HepG2 (cell line): Measurements from ENCODE around the gene ERC1. TPM values are rescaled to one million over a fixed set of nuclear protein-coding genes. Genes with fewer than 3 reads are reported as not detected.

Experiments used
- ATAC-seq: fragments of 200-7000 bp; cut with Tn5 transposase; 3 replicates; pipeline ENCODE4 v1.9.1; 2020; ENCODE audit warnings: mild to moderate bottlenecking, moderate library complexity
- BruUV-seq: library from RNA; stranded (reverse); fragments of 400-500 nt; replicated peaks from 2 replicates; lab custom pipeline; 2021; lab: Mats Ljungman, UMichigan
- CTCF ChIA-PET: fragments of 300-600 bp; formaldehyde crosslinking; extraction: SDS; loops from one replicate; lab custom pipeline; 2021; ENCODE audit warnings: low total read pairs, inconsistent platforms, low intra/inter-chr PET ratio; lab: Yijun Ruan, JAX
- POLR2A ChIA-PET: fragments of 350-600 bp; sonication (Branson Sonifier 250); formaldehyde crosslinking; loops from one replicate; lab custom pipeline; 2020; ENCODE audit warnings: antibody characterized with exemption, inconsistent platforms; lab: Yijun Ruan, JAX
- DNase-seq: peaks from one replicate; pipeline ENCODE4 v3.0.0-alpha.2; 2015; ENCODE audit warnings: low spot score
- FAIRE-seq: peaks from 3 replicates; lab custom pipeline; 2011; peaks lifted over from hg19 to GRCh38; lab: Jason Lieb, UNC
- H2AFZ ChIP-seq: one replicate; pipeline ENCODE4 v1.6.1; 2011; ENCODE audit warnings: low read length, inconsistent platforms
- H3K27ac ChIP-seq: fragments of 300-600 bp; 3 replicates; pipeline ENCODE4 v1.8.0; 2011; ENCODE audit warnings: mixed run types, mild to moderate bottlenecking, mixed read lengths, low read length, inconsistent platforms; ENCODE audit not compliant: insufficient read depth; ENCODE audit errors: extremely low read length
- H3K27me3 ChIP-seq, 2 experiments: fragments of 200-600 bp in 1 of 2; 2 replicates in 1 of 2; 3 replicates in 1 of 2; pipeline versions ENCODE4 v1.6.0 to v1.8.0; 2011; ENCODE audit warnings: low read length in 2 of 2, mild to moderate bottlenecking in 2 of 2, moderate library complexity in 2 of 2, inconsistent platforms in 1 of 2; ENCODE audit not compliant: insufficient read depth in 2 of 2, control insufficient read depth in 1 of 2
- H3K36me3 ChIP-seq, 2 experiments: fragments of 200-600 bp in 1 of 2; replicated peaks in 1 of 2; 2 replicates in 1 of 2; 3 replicates in 1 of 2; pipeline versions ENCODE4 v1.5.1 to v1.8.0; 2011; ENCODE audit warnings: low read length in 2 of 2, inconsistent platforms in 1 of 2; ENCODE audit not compliant: insufficient read depth in 2 of 2, control insufficient read depth in 1 of 2
- H3K4me1 ChIP-seq: 2 replicates; pipeline ENCODE4 v1.5.1; 2012; ENCODE audit warnings: low read length, inconsistent platforms; ENCODE audit not compliant: insufficient read depth
- H3K4me2 ChIP-seq: 2 replicates; pipeline ENCODE4 v1.6.0; 2011; ENCODE audit warnings: low read depth, low read length, inconsistent platforms
- H3K4me3 ChIP-seq, 3 experiments: fragments of 200-600 bp in 1 of 3; sonication (generic), shearing (Covaris generic) in 1 of 3; replicated peaks in 1 of 3; 2 replicates each; pipeline ENCODE4 v1.5.1; 2011 to 2016; ENCODE audit warnings: low read length in 3 of 3, inconsistent platforms in 2 of 3, low read depth in 2 of 3, mild to moderate bottlenecking in 2 of 3, control low read depth in 1 of 3, mixed read lengths in 1 of 3; ENCODE audit not compliant: insufficient read depth in 1 of 3
- H3K79me2 ChIP-seq: one replicate; pipeline ENCODE4 v1.6.1; 2011; ENCODE audit warnings: low read length, inconsistent platforms; ENCODE audit not compliant: insufficient read depth
- H3K9ac ChIP-seq: 2 replicates; pipeline ENCODE4 v1.6.0; 2011; ENCODE audit warnings: mild to moderate bottlenecking, low read depth, low read length, inconsistent platforms; ENCODE audit not compliant: insufficient read depth
- H3K9me3 ChIP-seq: 2 replicates; pipeline ENCODE4 v1.5.1; 2012; ENCODE audit warnings: mild to moderate bottlenecking, low read length
- H4K20me1 ChIP-seq: 2 replicates; pipeline ENCODE4 v1.6.0; 2011; ENCODE audit warnings: inconsistent platforms, mild to moderate bottlenecking, low read length, moderate library complexity; ENCODE audit not compliant: insufficient read depth
- FOXO1 ChIP-seq: sonication (generic); formaldehyde crosslinking; IDR thresholded peaks from 2 replicates; pipeline ENCODE4 v1.4.0; 2020; ENCODE audit warnings: missing genetic modification reagents
- HDAC1 ChIP-seq: sonication (generic); formaldehyde crosslinking; IDR thresholded peaks from 2 replicates; pipeline ENCODE4 v1.5.1; 2020; ENCODE audit warnings: mild to moderate bottlenecking, missing genetic modification reagents
- MEF2D ChIP-seq: sonication (generic); formaldehyde crosslinking; IDR thresholded peaks from 2 replicates; pipeline ENCODE4 v1.5.1; 2020; ENCODE audit warnings: mild to moderate bottlenecking, missing genetic modification reagents
- PPARG ChIP-seq: conservative IDR thresholded peaks from 2 replicates; pipeline ENCODE4 v1.6.1; 2016; ENCODE audit warnings: missing biosample characterization, missing genetic modification reagents
- SETDB1 ChIP-seq: sonication (generic); formaldehyde crosslinking; IDR thresholded peaks from 2 replicates; pipeline ENCODE4 v1.5.1; 2020; ENCODE audit warnings: missing genetic modification reagents, mild to moderate bottlenecking, borderline replicate concordance
- ZBTB8A ChIP-seq: sonication (generic); formaldehyde crosslinking; IDR thresholded peaks from 2 replicates; pipeline ENCODE4 v1.4.0; 2020; ENCODE audit warnings: mild to moderate bottlenecking, low read depth, missing genetic modification reagents, borderline replicate concordance
- ZNF615 ChIP-seq: sonication (generic); formaldehyde crosslinking; IDR thresholded peaks from 2 replicates; pipeline ENCODE4 v1.5.0; 2020; ENCODE audit warnings: mild to moderate bottlenecking, missing genetic modification reagents, borderline replicate concordance
- ZNF776 ChIP-seq: sonication (generic); formaldehyde crosslinking; IDR thresholded peaks from 2 replicates; pipeline ENCODE4 v1.4.0; 2020; ENCODE audit warnings: mild to moderate bottlenecking, missing genetic modification reagents
- ZNF780A ChIP-seq: sonication (generic); formaldehyde crosslinking; IDR thresholded peaks from 2 replicates; pipeline ENCODE4 v1.8.0; 2022; ENCODE audit warnings: mild to moderate bottlenecking, missing genetic modification reagents, moderate library complexity
- ZNF83 ChIP-seq: sonication (generic); formaldehyde crosslinking; IDR thresholded peaks from 2 replicates; pipeline ENCODE4 v1.4.0; 2020; ENCODE audit warnings: missing genetic modification reagents, mild to moderate bottlenecking, borderline replicate concordance
- ZSCAN21 ChIP-seq: sonication (generic); formaldehyde crosslinking; IDR thresholded peaks from 2 replicates; pipeline ENCODE4 v1.8.0; 2022; ENCODE audit warnings: mild to moderate bottlenecking, missing genetic modification reagents, moderate library complexity, borderline replicate concordance
- WGBS: methylation state at CpG from one replicate; pipeline ENCODE4 v1.1.6; 2017; ENCODE audit warnings: low lambda C conversion rate; 5-methylcytosine and 5-hydroxymethylcytosine counted together
- in situ Hi-C: cut with HindIII; loops from 2 replicates; pipeline ENCODE4 v1.10.0; 2017; ENCODE audit warnings: low pct_unique_long_range_greater_than_20kb; ENCODE audit not compliant: extremely low pct_ligation_motif_present
- intact Hi-C: fragments of 100-400 bp; cut with micrococcal nuclease; formaldehyde crosslinking; loops from one replicate; pipeline ENCODE4 v1.10.0; 2022; ENCODE audit not compliant: unreplicated experiment
- polyA plus RNA-seq, 8 experiments: library from polyadenylated mRNA; depleted of rRNA in 3 of 8; stranded (reverse) in 7 of 8; unstranded in 1 of 8; fragments of >200 nt; fragmentation: Illumina TruSeq in 4 of 8; extraction: Trizol in 4 of 8; gene quantifications; 2 replicates each; pipeline versions ENCODE4 v1.2.1 to v1.2.3, GENCODE V29; 2011 to 2016; ENCODE audit warnings: low read depth in 4 of 8, missing spikeins in 1 of 8, mixed read lengths in 1 of 8; ENCODE audit not compliant: insufficient read depth in 1 of 8
- total RNA-seq, 5 experiments: library from RNA; depleted of rRNA; stranded (reverse); fragments of >200 nt; fragmentation: Illumina TruSeq; extraction: Trizol; gene quantifications; 2 replicates each; pipeline ENCODE4 v1.2.3, GENCODE V29; 2016; ENCODE audit warnings: low read depth in 1 of 5
- TF ChIP-seq, protein P1 (sequence below): sonication (generic); formaldehyde crosslinking; IDR thresholded peaks from 2 replicates; pipeline ENCODE4 v1.5.0; 2020; ENCODE audit warnings: missing genetic modification reagents

ERC1 gene
- total and polyA plus RNA-seq, 2 of the 13 experiments (the other 11 are each of a cell fraction or from before 2014, with no cell fraction given) = 6.1 to 12.4 TPM

GRCh38 chr12:1351926-1352325, 360.9 kb downstream of the ERC1 start:
- intact Hi-C loops = no loop called here
- Histone ChIP-seq H3K4me1 (peaks cover 15% of the 10 kb centered on the region; the same call in 1 of the 2 replicates), H3K79me2 (no peaks in the 10 kb centered on the region), H3K36me3 (no peaks in the 10 kb centered on the region), H4K20me1 (no peaks in the 10 kb centered on the region), H3K9ac (no peak overlapping the region), H3K27ac (no peak overlapping the region), H3K4me3 (no peak overlapping the region), H3K27me3 (no peaks in the 10 kb centered on the region), H3K9me3 (no peaks in the 10 kb centered on the region), H2AFZ (no peak overlapping the region), H3K4me2 (no peak overlapping the region)
- no TSS peak for BruUV-seq
- in situ Hi-C loops = no loop called here
- no peak for ATAC-seq
- no peak for DNase-seq
- FAIRE-seq = no peak
- POLR2A ChIA-PET = no interaction called here
- no peak for TF ChIP-seq PPARG (CRISPR knock-in tag)
- no peak for TF ChIP-seq ZNF776 (CRISPR knock-in tag)
- TF ChIP-seq HDAC1 = no peak
- TF ChIP-seq SETDB1 (CRISPR knock-in tag) = no peak
- no peak for TF ChIP-seq ZBTB8A (CRISPR knock-in tag)
- TF ChIP-seq MEF2D (CRISPR knock-in tag) = no peak
- TF ChIP-seq ZNF615 (CRISPR knock-in tag) = no peak
- TF ChIP-seq, protein P1, sequence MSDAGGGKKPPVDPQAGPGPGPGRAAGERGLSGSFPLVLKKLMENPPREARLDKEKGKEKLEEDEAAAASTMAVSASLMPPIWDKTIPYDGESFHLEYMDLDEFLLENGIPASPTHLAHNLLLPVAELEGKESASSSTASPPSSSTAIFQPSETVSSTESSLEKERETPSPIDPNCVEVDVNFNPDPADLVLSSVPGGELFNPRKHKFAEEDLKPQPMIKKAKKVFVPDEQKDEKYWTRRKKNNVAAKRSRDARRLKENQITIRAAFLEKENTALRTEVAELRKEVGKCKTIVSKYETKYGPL (CRISPR knock-in tag) = no peak
- TF ChIP-seq ZSCAN21 (CRISPR knock-in tag) = no peak
- no peak for TF ChIP-seq ZNF83 (CRISPR knock-in tag)
- TF ChIP-seq FOXO1 (CRISPR knock-in tag) = no peak
- TF ChIP-seq ZNF780A (CRISPR knock-in tag) = no peak
- 97% methylated on average over 2 of the region's 2 CpGs for WGBS
- CTCF ChIA-PET = no interaction called here
